OCI-LY7 (cell line): ENCODE data around the gene GGT6. TPM values are rescaled to one million over a fixed set of nuclear protein-coding genes. Genes with fewer than 3 reads are reported as not detected.

Source experiments
- BruUV-seq: library from RNA; stranded (reverse); fragments of 400-500 nt; replicated peaks from 2 replicates; lab custom pipeline; 2021; lab: Mats Ljungman, UMichigan
- CTCF ChIA-PET: fragments of 300-600 bp; sonication (Branson Sonifier 250); formaldehyde crosslinking; loops from one replicate; lab custom pipeline; 2022; ENCODE audit warnings: antibody characterized with exemption; ENCODE audit not compliant: unreplicated experiment; lab: Charles Lee
- POLR2A ChIA-PET: fragments of 300-600 bp; sonication (Branson Sonifier 250); formaldehyde crosslinking; loops from one replicate; lab custom pipeline; 2022; ENCODE audit warnings: antibody characterized with exemption; lab: Charles Lee
- DNase-seq: peaks from one replicate; pipeline ENCODE4 v3.0.0-alpha.2; 2015; ENCODE audit warnings: low spot score
- H2AFZ ChIP-seq: fragments of 200-600 bp; sonication (generic), shearing (Covaris generic); 2 replicates; pipeline ENCODE4 v1.6.1; 2014; ENCODE audit warnings: mild to moderate bottlenecking, antibody characterized with exemption, low read length, moderate library complexity
- H3K27ac ChIP-seq: fragments of 200-600 bp; sonication (generic); 2 replicates; pipeline ENCODE4 v1.5.1; 2014; ENCODE audit warnings: mixed run types, low read depth, mild to moderate bottlenecking, moderate library complexity, low read length, inconsistent platforms; ENCODE audit not compliant: poor library complexity, severe bottlenecking
- H3K36me3 ChIP-seq: fragments of 200-600 bp; sonication (generic); 2 replicates; pipeline ENCODE4 v1.6.1; 2014; ENCODE audit warnings: mild to moderate bottlenecking, antibody characterized with exemption, low read length, moderate library complexity, mixed read lengths; ENCODE audit not compliant: insufficient read depth
- H3K4me1 ChIP-seq: fragments of 200-600 bp; sonication (generic); 2 replicates; pipeline ENCODE4 v1.5.1; 2014; ENCODE audit warnings: mild to moderate bottlenecking, low read length; ENCODE audit not compliant: insufficient read depth, poor library complexity, severe bottlenecking
- H3K4me2 ChIP-seq: fragments of 200-600 bp; sonication (generic); 2 replicates; pipeline ENCODE4 v1.6.1; 2014; ENCODE audit warnings: mild to moderate bottlenecking, low read length
- H3K4me3 ChIP-seq: fragments of 200-600 bp; sonication (generic); 2 replicates; pipeline ENCODE4 v1.5.1; 2014; ENCODE audit warnings: mild to moderate bottlenecking, low read depth, low read length; ENCODE audit not compliant: poor library complexity, severe bottlenecking
- H3K79me2 ChIP-seq: fragments of 200-600 bp; sonication (generic); 2 replicates; pipeline ENCODE4 v1.6.1; 2016; ENCODE audit warnings: low read depth, mild to moderate bottlenecking, low read length, moderate library complexity, mixed read lengths; ENCODE audit not compliant: insufficient read depth
- H3K9me2 ChIP-seq: fragments of 200-600 bp; sonication (generic); 2 replicates; pipeline ENCODE4 v1.6.1; 2016; ENCODE audit warnings: mild to moderate bottlenecking, low read length, mixed read lengths; ENCODE audit not compliant: insufficient read depth
- H3K9me3 ChIP-seq: fragments of 200-600 bp; sonication (generic); 2 replicates; pipeline ENCODE4 v1.6.1; 2014; ENCODE audit warnings: mild to moderate bottlenecking, mixed run types, low read length, mixed read lengths
- H4K20me1 ChIP-seq: fragments of 200-600 bp; sonication (generic); 2 replicates; pipeline ENCODE4 v1.6.1; 2014; ENCODE audit warnings: mild to moderate bottlenecking, antibody characterized with exemption, low read length, moderate library complexity, mixed read lengths; ENCODE audit not compliant: insufficient read depth
- EZH2phosphoT487 ChIP-seq: fragments of 200-600 bp; sonication (generic); IDR thresholded peaks from 2 replicates; pipeline ENCODE4 v1.6.1; 2018; ENCODE audit warnings: low read depth, borderline replicate concordance, mild to moderate bottlenecking, mixed run types, antibody characterized with exemption, low read length, moderate library complexity, mixed read lengths
- intact Hi-C: fragments of 100-400 bp; cut with micrococcal nuclease; formaldehyde crosslinking; loops from one replicate; pipeline ENCODE4 v1.10.0; 2022; ENCODE audit not compliant: unreplicated experiment
- total RNA-seq, 2 experiments: library from RNA; depleted of rRNA in 1 of 2; stranded (reverse); fragments of >200 nt in 1 of 2; shearing (Covaris generic) in 1 of 2; gene quantifications; 2 replicates each; pipeline ENCODE4 v1.2.3, GENCODE V29; 2014 to 2022
- TF ChIP-seq, protein P1 (sequence below): fragments of 200-600 bp; sonication (generic); conservative IDR thresholded peaks from 2 replicates; pipeline ENCODE4 v1.5.1; 2014; ENCODE audit warnings: mild to moderate bottlenecking, antibody characterized with exemption, low read length, moderate library complexity, mixed read lengths

The GGT6 gene
- total RNA-seq, 2 experiments from 2014 or later: not detected

DNA sequence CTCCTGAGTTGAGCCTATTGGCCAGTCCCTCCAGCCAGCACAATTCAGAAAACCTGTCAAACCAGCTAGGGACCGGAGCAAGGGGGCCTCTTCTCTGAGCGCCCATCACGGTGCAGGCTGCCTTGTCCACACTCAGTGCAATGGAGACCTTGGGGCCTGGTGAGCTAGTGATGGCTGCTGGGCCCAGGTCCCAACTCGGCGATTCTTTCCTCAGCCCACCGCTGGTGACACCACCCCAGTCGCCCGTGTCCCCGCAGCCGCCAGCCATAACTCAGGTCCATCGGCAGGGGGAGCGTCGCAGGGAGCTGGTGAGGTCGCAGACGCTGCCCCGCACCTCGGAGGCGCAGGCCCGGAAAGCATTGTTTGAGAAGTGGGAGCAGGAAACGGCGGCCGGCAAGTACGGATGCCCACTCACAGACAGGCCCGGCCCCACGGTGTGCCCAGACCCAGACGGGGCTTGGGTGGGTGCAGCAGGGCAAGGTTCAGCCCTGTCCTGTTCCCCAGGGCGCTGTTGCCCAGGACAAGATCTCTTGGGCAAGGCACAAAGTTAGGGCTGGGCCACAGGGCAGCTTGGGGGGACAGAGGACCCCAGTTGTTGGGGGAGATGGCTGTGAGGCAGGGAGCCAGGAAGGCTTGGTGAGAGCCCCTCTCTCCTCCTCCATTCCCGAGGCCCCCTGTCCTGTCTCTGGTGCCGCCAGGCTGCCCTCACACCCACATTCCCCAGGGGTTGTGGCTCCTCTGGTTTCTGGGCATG is 34.7 kb upstream of the GGT6 start:
- ChIA-PET CTCF (no interaction called here), POLR2A (no interaction called here)
- intact Hi-C loops: no loop called here
- H3K27ac ChIP-seq: no peak overlapping the region
- no peak overlapping the region for H2AFZ ChIP-seq
- no peaks in the 10 kb centered on the region for H3K79me2 ChIP-seq
- BruUV-seq: no TSS peak
- no peaks in the 10 kb centered on the region for H3K36me3 ChIP-seq
- H3K4me1 ChIP-seq: no peaks in the 10 kb centered on the region
- no peak overlapping the region for H3K4me2 ChIP-seq
- no peaks in the 10 kb centered on the region for H4K20me1 ChIP-seq
- H3K4me3 ChIP-seq: no peak overlapping the region
- H3K9me2 ChIP-seq: no peaks in the 10 kb centered on the region
- peak; percentile 41 for DNase-seq
- H3K9me3 ChIP-seq: no peaks in the 10 kb centered on the region
- TF ChIP-seq, protein P1, sequence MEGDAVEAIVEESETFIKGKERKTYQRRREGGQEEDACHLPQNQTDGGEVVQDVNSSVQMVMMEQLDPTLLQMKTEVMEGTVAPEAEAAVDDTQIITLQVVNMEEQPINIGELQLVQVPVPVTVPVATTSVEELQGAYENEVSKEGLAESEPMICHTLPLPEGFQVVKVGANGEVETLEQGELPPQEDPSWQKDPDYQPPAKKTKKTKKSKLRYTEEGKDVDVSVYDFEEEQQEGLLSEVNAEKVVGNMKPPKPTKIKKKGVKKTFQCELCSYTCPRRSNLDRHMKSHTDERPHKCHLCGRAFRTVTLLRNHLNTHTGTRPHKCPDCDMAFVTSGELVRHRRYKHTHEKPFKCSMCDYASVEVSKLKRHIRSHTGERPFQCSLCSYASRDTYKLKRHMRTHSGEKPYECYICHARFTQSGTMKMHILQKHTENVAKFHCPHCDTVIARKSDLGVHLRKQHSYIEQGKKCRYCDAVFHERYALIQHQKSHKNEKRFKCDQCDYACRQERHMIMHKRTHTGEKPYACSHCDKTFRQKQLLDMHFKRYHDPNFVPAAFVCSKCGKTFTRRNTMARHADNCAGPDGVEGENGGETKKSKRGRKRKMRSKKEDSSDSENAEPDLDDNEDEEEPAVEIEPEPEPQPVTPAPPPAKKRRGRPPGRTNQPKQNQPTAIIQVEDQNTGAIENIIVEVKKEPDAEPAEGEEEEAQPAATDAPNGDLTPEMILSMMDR: peak; percentile 56
- no peak for TF ChIP-seq EZH2phosphoT487

DNA sequence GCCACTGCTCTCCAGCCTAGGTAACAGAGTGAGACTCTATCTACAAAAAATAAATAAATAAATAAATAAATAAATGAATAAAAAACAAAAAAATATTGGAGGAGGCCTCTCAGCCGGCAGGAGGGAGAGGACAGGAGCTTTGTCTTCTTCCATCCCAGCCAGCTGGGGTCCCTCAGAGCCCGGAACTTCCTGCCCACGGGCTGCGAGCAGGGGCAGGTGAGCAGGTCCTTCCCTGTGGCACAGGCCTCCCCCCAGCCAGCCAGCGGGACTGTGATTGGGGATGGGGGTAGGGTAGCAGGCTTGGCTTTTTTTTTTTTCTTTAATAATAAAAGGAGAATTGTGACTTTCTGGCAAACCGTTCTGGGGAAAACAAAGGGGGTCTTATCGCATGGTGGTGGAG is 34.0 kb upstream of the GGT6 start:
- ChIA-PET POLR2A (no interaction called here), CTCF (no interaction called here)
- intact Hi-C loops: no loop called here

DNA sequence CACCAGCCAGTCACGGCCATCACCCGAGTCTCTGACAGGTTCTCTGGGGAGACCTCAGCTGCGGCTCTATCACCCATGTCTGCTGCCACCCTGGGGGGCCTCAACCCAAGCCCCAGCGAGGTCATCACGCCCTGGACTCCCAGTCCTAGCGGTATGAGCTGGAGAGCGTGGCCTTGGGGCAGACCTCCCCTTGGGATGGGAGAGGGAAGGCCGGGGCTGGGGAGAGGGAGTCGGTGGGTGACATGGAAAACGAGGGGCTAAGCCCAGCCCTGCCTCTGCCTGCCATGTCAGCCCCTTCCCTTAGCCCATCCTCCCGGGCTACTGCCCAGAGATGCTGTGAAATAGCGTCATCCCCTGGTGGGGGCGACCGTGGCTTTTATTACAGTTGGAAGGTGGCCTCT is 32.6 kb upstream of the GGT6 start:
- Histone ChIP-seq H3K79me2 (no peaks in the 10 kb centered on the region), H2AFZ (no peak overlapping the region), H3K9me3 (no peaks in the 10 kb centered on the region), H4K20me1 (no peaks in the 10 kb centered on the region), H3K4me2 (no peak overlapping the region), H3K4me1 (no peaks in the 10 kb centered on the region), H3K9me2 (no peaks in the 10 kb centered on the region), H3K36me3 (no peaks in the 10 kb centered on the region), H3K4me3 (no peak overlapping the region), H3K27ac (no peak overlapping the region)
- CTCF ChIA-PET: no interaction called here
- no peak for DNase-seq
- TF ChIP-seq, protein P1: no peak
- no peak for TF ChIP-seq EZH2phosphoT487
- POLR2A ChIA-PET: interaction anchor here (0.6 kb wide), 1 partner anchor 37 kb away, joined by 6 read pairs; no protein-coding TSS in a partner anchor
- no TSS peak for BruUV-seq
- intact Hi-C loops: no loop called here

More for the DNA sequence above, 34.0 kb upstream of the GGT6 start:
- BruUV-seq: no TSS peak
- Histone ChIP-seq H3K4me2 (no peak overlapping the region), H2AFZ (no peak overlapping the region), H3K36me3 (no peaks in the 10 kb centered on the region), H3K27ac (no peak overlapping the region), H3K9me2 (no peaks in the 10 kb centered on the region), H3K4me1 (no peaks in the 10 kb centered on the region), H4K20me1 (no peaks in the 10 kb centered on the region), H3K9me3 (no peaks in the 10 kb centered on the region), H3K79me2 (no peaks in the 10 kb centered on the region), H3K4me3 (no peak overlapping the region)
- DNase-seq: no peak
- no peak for TF ChIP-seq EZH2phosphoT487
- TF ChIP-seq, protein P1: no peak
